ENCODE measurements around the gene ITPKB. TPM values are rescaled to one million over a fixed set of nuclear protein-coding genes. Genes with fewer than 3 reads are reported as not detected.

The ITPKB gene
- total RNA-seq, 1 experiment from 2014 or later, result 19.0 TPM

DNA sequence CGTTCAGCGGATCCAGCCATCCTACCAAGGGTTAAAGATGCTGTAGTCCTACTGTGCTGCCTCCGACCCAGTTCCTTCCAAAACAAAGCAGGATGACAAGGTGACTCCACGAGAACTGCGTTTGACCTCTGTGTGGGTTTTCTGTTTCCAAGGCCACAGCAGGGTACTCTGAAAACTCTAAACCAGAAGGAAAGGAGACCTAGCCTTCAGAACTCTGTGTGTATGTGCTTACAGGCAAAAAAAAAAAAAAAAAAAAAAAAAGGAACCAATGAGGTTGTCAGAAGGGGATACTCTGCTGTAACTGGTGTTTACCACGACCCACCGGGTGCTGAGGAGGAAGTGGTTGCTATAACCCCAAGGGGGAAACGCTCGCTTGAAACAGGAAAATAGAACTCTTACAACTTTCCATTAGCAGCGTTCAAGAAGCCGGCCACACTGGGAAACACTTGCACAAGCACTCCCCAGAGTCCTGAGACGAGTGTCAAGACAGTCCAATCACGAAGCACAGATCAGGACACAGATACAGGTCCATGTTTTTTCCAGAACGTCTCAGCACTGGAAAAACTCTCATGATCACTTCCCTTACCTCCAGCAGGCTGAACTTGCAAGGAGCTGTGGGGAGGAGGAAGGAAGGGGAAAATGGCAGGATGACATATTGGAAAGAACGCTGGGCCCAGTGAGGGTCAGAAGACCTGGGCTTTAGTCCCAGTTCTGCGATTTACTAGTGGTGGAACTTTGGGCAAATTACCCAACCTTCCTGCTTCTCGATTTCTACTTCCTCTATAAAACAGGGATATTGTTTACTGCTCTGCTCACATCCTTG is 64.0 kb downstream of the ITPKB start:
- Histone ChIP-seq H3K27me3 (no peaks in the 10 kb centered on the region), H3K36me3 (no peaks in the 10 kb centered on the region), H3K4me3 (no peak overlapping the region), H3K9me3 (no peaks in the 10 kb centered on the region)
- DNase-seq, result no peak

DNA sequence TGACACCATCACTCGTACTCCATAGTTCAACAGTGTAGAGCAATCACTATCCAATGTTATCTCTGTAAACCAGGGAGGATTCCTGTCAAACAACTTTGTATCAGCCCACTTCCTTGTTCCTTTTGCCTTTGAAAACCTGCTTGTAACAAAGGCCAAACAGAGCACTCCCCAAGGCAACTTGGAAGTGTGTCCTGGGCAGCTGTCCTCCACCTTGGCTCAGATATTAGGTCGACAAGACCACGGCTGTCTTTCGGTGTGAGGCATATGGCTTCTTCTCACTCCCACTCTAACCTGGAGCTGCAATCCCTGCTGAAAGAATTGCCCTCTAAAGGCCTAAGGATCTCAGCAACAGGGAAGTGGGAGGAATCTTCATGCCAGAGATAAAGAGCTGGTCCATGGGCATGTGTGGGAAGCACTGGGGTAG is 66.7 kb downstream of the ITPKB start:
- Histone ChIP-seq H3K36me3 (no peaks in the 10 kb centered on the region), H3K4me3 (no peak overlapping the region), H3K9me3 (no peaks in the 10 kb centered on the region), H3K27me3 (no peaks in the 10 kb centered on the region)
- no peak for DNase-seq

GRCh38 chr1:226671277-226671676 is 67.8 kb downstream of the ITPKB start:
- Histone ChIP-seq H3K36me3 (no peaks in the 10 kb centered on the region), H3K4me3 (no peak overlapping the region), H3K9me3 (no peaks in the 10 kb centered on the region), H3K27me3 (no peaks in the 10 kb centered on the region)
- DNase-seq, result no peak

- no peak overlapping the region for H3K4me3 ChIP-seq
- no peaks in the 10 kb centered on the region for H3K9me3 ChIP-seq
- H3K27me3 ChIP-seq, result no peaks in the 10 kb centered on the region
- no peak for DNase-seq
- no peaks in the 10 kb centered on the region for H3K36me3 ChIP-seq
Measured at GRCh38 chr1:226670073-226670472, 69.0 kb downstream of the ITPKB start.

DNA sequence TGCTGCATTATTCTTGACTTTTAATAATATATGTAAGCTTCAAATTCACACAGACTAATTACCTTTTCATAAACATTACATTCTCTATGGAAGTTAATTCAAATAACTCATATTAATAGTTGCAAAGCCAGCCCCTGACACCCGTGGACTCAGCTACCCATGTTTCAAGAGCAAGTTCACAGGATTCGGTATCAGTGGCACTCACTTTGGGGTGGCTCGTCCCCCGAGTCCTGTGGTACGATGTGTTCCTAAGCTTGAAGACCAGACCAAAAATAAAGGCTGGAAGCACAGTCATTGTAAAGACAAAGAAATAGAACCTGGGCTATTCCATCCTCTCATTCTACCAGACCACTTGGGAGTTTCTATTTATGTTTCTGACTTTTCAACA is 70.9 kb downstream of the ITPKB start:
- no peaks in the 10 kb centered on the region for H3K36me3 ChIP-seq
- no peaks in the 10 kb centered on the region for H3K9me3 ChIP-seq
- DNase-seq, result no peak
- no peak overlapping the region for H3K4me3 ChIP-seq
- no peaks in the 10 kb centered on the region for H3K27me3 ChIP-seq

DNA sequence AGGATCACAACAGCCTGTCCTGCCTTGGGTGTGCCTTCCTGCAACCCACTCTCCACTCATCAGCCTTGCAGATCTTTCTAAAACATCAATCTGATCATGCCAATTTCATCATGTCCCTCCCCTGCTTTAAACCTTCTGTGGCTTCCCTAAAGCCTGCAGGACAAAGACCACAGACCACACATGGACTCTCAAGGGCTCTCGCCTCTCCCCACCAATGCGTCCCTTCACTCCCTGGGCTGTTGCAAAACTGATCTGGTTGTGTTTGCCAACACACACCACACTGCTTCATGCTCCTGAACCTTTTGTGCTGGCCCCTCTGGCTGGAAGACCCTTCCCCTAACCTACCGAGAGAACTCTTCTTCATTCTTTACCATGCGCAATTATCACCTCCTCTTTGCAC is 72.4 kb downstream of the ITPKB start:
- no peaks in the 10 kb centered on the region for H3K36me3 ChIP-seq
- H3K27me3 ChIP-seq, result no peaks in the 10 kb centered on the region
- no peaks in the 10 kb centered on the region for H3K9me3 ChIP-seq
- no peak for DNase-seq
- H3K4me3 ChIP-seq, result no peak overlapping the region

DNA sequence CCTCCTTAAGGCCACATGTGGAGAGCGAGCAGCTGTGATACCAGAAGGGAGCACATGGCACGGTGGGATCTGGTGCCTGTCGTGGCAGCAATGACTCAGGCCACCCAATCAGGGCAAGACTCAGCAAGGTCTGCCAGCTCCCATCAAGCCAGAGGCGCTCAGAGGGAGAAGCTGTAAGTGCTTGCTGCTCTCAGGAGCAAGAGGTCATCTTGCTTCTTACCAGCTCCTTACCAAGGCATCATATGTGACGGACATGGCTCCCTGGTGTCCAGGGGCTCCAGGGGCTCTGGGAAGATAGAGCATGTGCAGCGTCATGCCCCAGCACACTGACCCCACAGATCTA is 72.9 kb downstream of the ITPKB start:
- H3K9me3 ChIP-seq, result no peaks in the 10 kb centered on the region
- 0 out of 2 replicates have a peak, but pooled peaks cover 2% of the 10 kb centered on the region for H3K36me3 ChIP-seq
- no peak overlapping the region for H3K4me3 ChIP-seq
- no peaks in the 10 kb centered on the region for H3K27me3 ChIP-seq
- no peak for DNase-seq

DNA sequence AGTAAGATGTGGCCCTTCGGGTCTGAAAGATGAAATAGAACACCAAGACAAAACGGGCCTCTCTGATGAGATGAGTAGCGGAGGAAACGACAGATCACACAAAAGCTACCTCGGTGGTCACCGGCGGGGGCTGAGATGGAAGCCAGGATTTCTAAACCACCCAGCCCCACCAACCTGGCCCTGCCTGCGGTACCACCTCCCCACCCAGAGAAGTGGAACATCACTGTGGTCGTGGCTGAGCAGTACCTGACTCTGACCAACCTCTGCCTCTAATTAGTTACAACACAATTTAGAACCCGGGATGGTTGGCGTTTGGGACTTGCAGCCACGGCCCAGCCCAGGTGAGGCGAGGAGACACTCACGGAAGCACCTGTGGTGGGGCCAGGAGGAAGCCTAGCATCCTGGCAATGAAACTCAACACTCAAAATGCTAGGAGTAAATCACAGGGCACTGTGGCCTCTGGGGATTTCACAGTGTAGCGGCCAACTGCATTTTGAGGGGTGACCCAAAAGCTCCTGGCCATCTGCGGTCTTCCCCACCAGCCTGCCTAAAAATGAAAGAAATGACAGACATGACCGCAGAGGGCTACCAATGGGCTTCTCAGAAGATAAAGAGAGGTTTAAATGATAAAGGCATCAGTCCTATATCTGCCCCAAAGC is 73.4 kb downstream of the ITPKB start:
- H3K27me3 ChIP-seq, result no peaks in the 10 kb centered on the region
- H3K9me3 ChIP-seq, result no peaks in the 10 kb centered on the region
- DNase-seq, result no peak
- 0 out of 2 replicates have a peak, but pooled peaks cover 2% of the 10 kb centered on the region for H3K36me3 ChIP-seq
- H3K4me3 ChIP-seq, result no peak overlapping the region

DNA sequence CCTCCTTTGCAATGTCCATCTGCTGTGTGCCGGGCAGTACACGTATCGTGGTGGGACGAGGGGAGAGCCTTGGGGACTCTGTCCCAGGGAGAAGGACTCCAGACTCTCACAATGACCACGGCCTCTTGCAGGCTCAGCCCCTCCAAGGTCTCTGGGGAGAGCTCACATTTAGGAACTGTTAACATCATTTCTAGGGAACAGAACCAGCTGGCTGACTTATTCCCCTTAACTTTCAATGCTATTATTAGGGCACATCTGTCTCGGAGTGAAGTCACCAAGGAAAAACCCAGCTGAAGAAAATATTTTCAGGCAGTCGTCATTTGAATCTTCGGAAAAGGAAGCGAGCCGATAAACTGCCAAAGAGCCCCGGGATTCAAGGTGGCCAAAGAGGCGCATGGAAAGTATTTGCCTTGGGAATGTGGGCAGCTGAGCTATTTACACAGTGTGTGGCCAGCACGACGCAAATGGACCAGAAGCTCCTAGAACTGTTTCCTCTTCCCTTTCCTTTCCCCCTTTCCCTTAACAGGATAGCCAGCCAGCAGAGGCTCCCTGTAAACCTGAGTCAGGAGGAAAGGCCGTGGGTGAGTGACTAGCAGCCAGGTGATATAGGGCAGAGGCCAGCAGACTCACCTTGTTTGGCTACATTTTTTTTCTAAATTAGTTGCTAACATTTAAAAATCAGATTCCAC is 74.5 kb downstream of the ITPKB start:
- Histone ChIP-seq H3K9me3 (no peaks in the 10 kb centered on the region), H3K36me3 (0 out of 2 replicates have a peak, but pooled peaks cover 2% of the 10 kb centered on the region), H3K4me3 (no peak overlapping the region), H3K27me3 (no peaks in the 10 kb centered on the region)
- peak; percentile 81 for DNase-seq

DNA sequence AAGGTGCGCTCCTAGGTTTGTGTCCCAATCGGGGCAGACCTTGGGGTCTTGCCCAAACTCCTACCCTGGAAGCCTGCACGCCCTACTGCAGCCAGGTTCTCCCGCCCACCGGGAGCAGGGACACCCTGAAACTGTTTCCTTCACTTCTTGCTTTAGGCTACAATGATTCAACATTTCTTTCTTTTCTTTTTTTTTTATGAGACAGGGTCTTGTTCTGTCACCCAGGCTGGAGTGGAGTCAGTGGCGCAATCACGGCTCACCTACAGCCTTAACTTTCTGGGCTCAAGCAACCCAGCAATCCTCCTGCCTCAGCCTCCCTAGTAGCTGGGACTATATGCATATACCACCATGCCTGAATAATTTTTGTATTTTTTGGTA is 75.8 kb downstream of the ITPKB start:
- no peak overlapping the region for H3K4me3 ChIP-seq
- 0 out of 2 replicates have a peak, but pooled peaks cover 2% of the 10 kb centered on the region for H3K36me3 ChIP-seq
- no peak for DNase-seq
- no peaks in the 10 kb centered on the region for H3K27me3 ChIP-seq
- H3K9me3 ChIP-seq, result no peaks in the 10 kb centered on the region

- Histone ChIP-seq H3K9me3 (no peaks in the 10 kb centered on the region), H3K4me3 (no peak overlapping the region), H3K36me3 (0 out of 2 replicates have a peak, but pooled peaks cover 2% of the 10 kb centered on the region), H3K27me3 (no peaks in the 10 kb centered on the region)
- DNase-seq, result peak; percentile 90
Measured at GRCh38 chr1:226662642-226663326, 76.3 kb downstream of the ITPKB start.

DNA sequence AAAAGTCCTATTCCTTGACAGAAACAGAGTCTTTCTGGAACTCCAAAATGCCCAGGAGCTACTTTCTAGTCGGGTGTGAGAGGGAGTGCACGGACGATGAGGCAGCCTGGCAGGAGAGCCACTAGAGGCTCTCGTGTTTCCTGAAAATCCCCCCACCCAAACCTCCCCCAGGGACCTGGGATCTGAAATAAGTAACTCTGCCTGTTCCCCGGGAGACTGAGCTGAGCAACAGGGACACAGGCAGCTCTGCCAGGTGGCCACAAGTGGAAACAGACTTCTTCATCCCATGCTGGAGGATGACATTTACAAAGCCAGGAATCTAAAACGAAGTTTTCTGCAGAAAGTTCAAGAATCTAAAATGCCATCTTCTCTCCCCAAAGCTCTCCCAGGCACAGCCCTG is 77.1 kb downstream of the ITPKB start:
- DNase-seq, result no peak
- Histone ChIP-seq H3K36me3 (0 out of 2 replicates have a peak, but pooled peaks cover 2% of the 10 kb centered on the region), H3K9me3 (no peaks in the 10 kb centered on the region), H3K27me3 (no peaks in the 10 kb centered on the region), H3K4me3 (no peak overlapping the region)

DNA sequence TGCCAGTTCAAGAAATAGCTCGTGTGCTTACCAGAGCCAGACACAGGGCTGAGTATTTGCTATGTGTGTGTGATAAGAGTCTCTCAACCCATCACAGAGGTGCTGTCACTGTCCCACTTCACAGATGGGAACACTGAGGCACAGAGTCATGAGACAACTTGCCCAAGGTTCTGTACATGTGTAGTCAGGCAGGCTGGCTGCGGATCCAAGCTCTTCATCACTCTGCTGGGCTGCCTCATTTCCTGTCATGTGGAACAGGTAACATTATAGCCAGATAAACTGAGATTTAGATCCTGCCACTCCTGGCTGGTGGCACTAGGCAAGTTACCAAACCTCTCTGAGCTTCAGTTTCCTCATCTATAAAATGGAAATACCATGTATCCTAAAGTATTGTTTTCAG is 77.8 kb downstream of the ITPKB start:
- DNase-seq, result no peak
- Histone ChIP-seq H3K4me3 (no peak overlapping the region), H3K9me3 (no peaks in the 10 kb centered on the region), H3K27me3 (no peaks in the 10 kb centered on the region), H3K36me3 (0 out of 2 replicates have a peak, but pooled peaks cover 2% of the 10 kb centered on the region)

DNA sequence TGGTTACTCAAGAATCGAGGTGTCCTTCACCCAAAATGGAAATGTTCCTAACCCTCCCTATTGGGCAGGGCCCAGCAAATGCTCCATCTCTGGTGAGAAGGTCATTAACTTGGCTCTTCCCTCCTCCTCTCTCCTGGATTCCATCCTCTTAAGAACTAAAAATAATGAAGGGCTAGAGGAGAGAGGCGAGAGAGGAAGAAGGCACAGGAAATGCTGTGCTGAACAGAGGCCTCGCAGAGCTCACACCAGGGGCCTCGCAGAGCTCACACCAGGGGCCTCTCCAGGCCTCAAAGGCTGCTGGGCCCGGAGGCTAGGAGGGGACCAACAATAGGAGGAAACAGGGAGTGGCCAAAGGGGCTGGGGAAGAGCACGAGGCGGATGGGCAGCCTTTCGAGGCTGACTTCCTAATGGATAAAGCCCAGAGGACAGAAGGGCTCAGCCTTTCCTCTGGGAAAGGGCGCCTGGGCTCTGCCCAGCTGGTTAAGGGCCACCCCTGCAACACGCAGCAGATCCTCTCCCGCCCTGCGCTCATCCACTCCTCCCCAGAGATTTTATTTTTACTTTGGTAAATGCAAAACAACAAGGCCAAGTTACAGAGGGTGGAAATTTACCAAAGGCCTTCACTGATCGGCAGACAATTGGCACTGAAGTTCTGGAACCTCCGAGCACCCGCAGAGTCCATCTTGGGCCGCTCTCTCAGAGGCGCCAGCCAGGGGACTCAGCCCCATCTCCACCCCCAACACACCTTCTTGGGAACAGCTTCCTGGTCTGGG is 78.5 kb downstream of the ITPKB start:
- no peaks in the 10 kb centered on the region for H3K27me3 ChIP-seq
- 0 out of 2 replicates have a peak, but pooled peaks cover 2% of the 10 kb centered on the region for H3K36me3 ChIP-seq
- DNase-seq, result no peak
- H3K9me3 ChIP-seq, result no peaks in the 10 kb centered on the region
- no peak overlapping the region for H3K4me3 ChIP-seq

- no peaks in the 10 kb centered on the region for H3K9me3 ChIP-seq
- DNase-seq, result no peak
- 0 out of 2 replicates have a peak, but pooled peaks cover 2% of the 10 kb centered on the region for H3K36me3 ChIP-seq
- no peaks in the 10 kb centered on the region for H3K27me3 ChIP-seq
- H3K4me3 ChIP-seq, result no peak overlapping the region
Measured at GRCh38 chr1:226659641-226660040, 79.4 kb downstream of the ITPKB start.

GRCh38 chr1:226659136-226659535 is 79.9 kb downstream of the ITPKB start:
- no peak for DNase-seq
- H3K4me3 ChIP-seq, result no peak overlapping the region
- no peaks in the 10 kb centered on the region for H3K27me3 ChIP-seq
- H3K36me3 ChIP-seq, result 0 out of 2 replicates have a peak, but pooled peaks cover 2% of the 10 kb centered on the region
- no peaks in the 10 kb centered on the region for H3K9me3 ChIP-seq
